Neural progenitor cell (in vitro differentiated cells): ENCODE results near the gene WASHC4. TPM values are rescaled to one million over a fixed set of nuclear protein-coding genes. Genes with fewer than 3 reads are reported as not detected.

Experiments
- DNase-seq: peaks from one replicate; pipeline ENCODE4 v3.0.0-alpha.2; 2016; ENCODE audit warnings: low spot score
- H2AFZ ChIP-seq: fragments of 200-600 bp; sonication (generic); replicated peaks from 2 replicates; pipeline ENCODE4 v1.6.1; 2016; ENCODE audit warnings: antibody characterized with exemption
- H3F3A ChIP-seq: fragments of 200-600 bp; sonication (generic); 2 replicates; pipeline ENCODE4 v1.6.1; 2016; ENCODE audit warnings: antibody characterized with exemption, low read depth
- H3K27ac ChIP-seq: fragments of 200-600 bp; sonication (generic); 2 replicates; pipeline ENCODE4 v1.5.1; 2016; ENCODE audit warnings: mild to moderate bottlenecking
- H3K27me3 ChIP-seq: fragments of 200-600 bp; sonication (generic); 2 replicates; pipeline ENCODE4 v1.6.1; 2016; ENCODE audit warnings: mild to moderate bottlenecking, moderate library complexity
- H3K36me3 ChIP-seq: fragments of 200-600 bp; sonication (generic); 2 replicates; pipeline ENCODE4 v1.5.1; 2016
- H3K4me1 ChIP-seq: fragments of 200-600 bp; sonication (generic); 2 replicates; pipeline ENCODE4 v1.6.1; 2016; ENCODE audit warnings: mixed run types
- H3K4me2 ChIP-seq: fragments of 200-600 bp; sonication (generic); 2 replicates; pipeline ENCODE4 v1.6.1; 2016
- H3K4me3 ChIP-seq: fragments of 200-600 bp; sonication (generic); 2 replicates; pipeline ENCODE4 v1.5.1; 2016
- H3K79me2 ChIP-seq: fragments of 200-600 bp; sonication (generic); 2 replicates; pipeline ENCODE4 v1.6.1; 2016; ENCODE audit warnings: low read depth
- H3K9ac ChIP-seq: fragments of 200-600 bp; sonication (generic); 2 replicates; pipeline ENCODE4 v1.6.1; 2016
- H3K9me3 ChIP-seq: fragments of 200-600 bp; sonication (generic); 2 replicates; pipeline ENCODE4 v1.5.1; 2016; ENCODE audit warnings: low read depth
- H4K20me1 ChIP-seq: fragments of 200-600 bp; sonication (generic); 2 replicates; pipeline ENCODE4 v1.6.1; 2016; ENCODE audit warnings: low read depth
- H3K27ac Mint-ChIP-seq: 3 replicates; pipeline ENCODE4 v1.8.0; 2021; ENCODE audit warnings: mixed read lengths
- H3K27me3 Mint-ChIP-seq: 2 replicates; pipeline ENCODE4 v1.8.0; 2022; ENCODE audit warnings: low read depth, mild to moderate bottlenecking, inconsistent platforms, moderate library complexity, mixed read lengths; ENCODE audit not compliant: insufficient read depth
- H3K36me3 Mint-ChIP-seq: 3 replicates; pipeline ENCODE4 v1.8.0; 2021; ENCODE audit warnings: mixed read lengths
- H3K4me1 Mint-ChIP-seq: 3 replicates; pipeline ENCODE4 v1.8.0; 2021; ENCODE audit warnings: mixed read lengths
- H3K4me3 Mint-ChIP-seq: 3 replicates; pipeline ENCODE4 v1.8.0; 2021; ENCODE audit warnings: mild to moderate bottlenecking, moderate library complexity, mixed read lengths
- H3K9me3 Mint-ChIP-seq: 3 replicates; pipeline ENCODE4 v1.8.0; 2020; ENCODE audit warnings: mixed read lengths
- EZH2 ChIP-seq: fragments of 200-600 bp; sonication (generic); IDR thresholded peaks from 2 replicates; pipeline ENCODE4 v1.6.1; 2017; ENCODE audit warnings: antibody characterized with exemption, mild to moderate bottlenecking, moderate library complexity
- EZH2phosphoT487 ChIP-seq: fragments of 200-600 bp; sonication (generic); IDR thresholded peaks from 2 replicates; pipeline ENCODE4 v1.6.1; 2017; ENCODE audit warnings: antibody characterized with exemption
- total RNA-seq: library from RNA; depleted of rRNA; stranded (reverse); fragments of >200 nt; gene quantifications from 2 replicates; pipeline ENCODE4 v1.2.3, GENCODE V29; 2015; ENCODE audit warnings: low replicate concordance
- TF ChIP-seq, protein P1 (sequence below): fragments of 200-600 bp; sonication (generic); IDR thresholded peaks from 2 replicates; pipeline ENCODE4 v1.5.1; 2017; ENCODE audit warnings: antibody characterized with exemption, mild to moderate bottlenecking

Gene WASHC4
- total RNA-seq, 1 donor from 2014 or later: 81.1 TPM

DNA sequence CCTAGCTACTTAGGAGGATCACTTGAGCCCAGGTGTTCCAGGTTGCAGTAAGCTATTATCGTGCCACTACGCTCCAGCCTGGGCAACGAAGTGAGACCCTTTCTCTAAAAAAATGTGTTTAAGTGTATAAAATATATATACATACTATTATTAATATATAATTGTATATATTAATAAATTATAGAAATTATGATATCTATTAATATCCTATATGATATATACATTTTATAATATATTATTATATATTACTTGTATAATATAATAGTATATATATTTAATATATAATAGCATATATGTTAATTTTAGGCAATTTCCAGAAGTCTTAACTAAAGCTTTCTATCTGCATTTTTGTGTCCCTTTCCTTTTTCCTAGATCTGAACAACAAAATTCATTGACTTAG lies 35.5 kb upstream of the WASHC4 start:
- H3K4me3 ChIP-seq: no peak overlapping the region
- DNase-seq: no peak
- no peak overlapping the region for H3K4me2 ChIP-seq
- H3K36me3 Mint-ChIP-seq: no peaks in the 10 kb centered on the region
- no peaks in the 10 kb centered on the region for H3F3A ChIP-seq
- H3K4me1 Mint-ChIP-seq: no peaks in the 10 kb centered on the region
- no peak overlapping the region for H3K27ac ChIP-seq
- H3K27me3 ChIP-seq: no peaks in the 10 kb centered on the region
- TF ChIP-seq EZH2phosphoT487 (no peak), EZH2 (no peak)
- TF ChIP-seq, protein P1, sequence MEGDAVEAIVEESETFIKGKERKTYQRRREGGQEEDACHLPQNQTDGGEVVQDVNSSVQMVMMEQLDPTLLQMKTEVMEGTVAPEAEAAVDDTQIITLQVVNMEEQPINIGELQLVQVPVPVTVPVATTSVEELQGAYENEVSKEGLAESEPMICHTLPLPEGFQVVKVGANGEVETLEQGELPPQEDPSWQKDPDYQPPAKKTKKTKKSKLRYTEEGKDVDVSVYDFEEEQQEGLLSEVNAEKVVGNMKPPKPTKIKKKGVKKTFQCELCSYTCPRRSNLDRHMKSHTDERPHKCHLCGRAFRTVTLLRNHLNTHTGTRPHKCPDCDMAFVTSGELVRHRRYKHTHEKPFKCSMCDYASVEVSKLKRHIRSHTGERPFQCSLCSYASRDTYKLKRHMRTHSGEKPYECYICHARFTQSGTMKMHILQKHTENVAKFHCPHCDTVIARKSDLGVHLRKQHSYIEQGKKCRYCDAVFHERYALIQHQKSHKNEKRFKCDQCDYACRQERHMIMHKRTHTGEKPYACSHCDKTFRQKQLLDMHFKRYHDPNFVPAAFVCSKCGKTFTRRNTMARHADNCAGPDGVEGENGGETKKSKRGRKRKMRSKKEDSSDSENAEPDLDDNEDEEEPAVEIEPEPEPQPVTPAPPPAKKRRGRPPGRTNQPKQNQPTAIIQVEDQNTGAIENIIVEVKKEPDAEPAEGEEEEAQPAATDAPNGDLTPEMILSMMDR: no peak
- H3K36me3 ChIP-seq: no peaks in the 10 kb centered on the region
- H4K20me1 ChIP-seq: no peaks in the 10 kb centered on the region
- H3K4me1 ChIP-seq: no peaks in the 10 kb centered on the region
- no peak overlapping the region for H3K27ac Mint-ChIP-seq
- H3K79me2 ChIP-seq: no peaks in the 10 kb centered on the region
- H3K9me3 Mint-ChIP-seq: no peaks in the 10 kb centered on the region
- no peak overlapping the region for H2AFZ ChIP-seq
- H3K9me3 ChIP-seq: no peaks in the 10 kb centered on the region
- no peak overlapping the region for H3K4me3 Mint-ChIP-seq
- H3K9ac ChIP-seq: no peak overlapping the region
- no peaks in the 10 kb centered on the region for H3K27me3 Mint-ChIP-seq

DNA sequence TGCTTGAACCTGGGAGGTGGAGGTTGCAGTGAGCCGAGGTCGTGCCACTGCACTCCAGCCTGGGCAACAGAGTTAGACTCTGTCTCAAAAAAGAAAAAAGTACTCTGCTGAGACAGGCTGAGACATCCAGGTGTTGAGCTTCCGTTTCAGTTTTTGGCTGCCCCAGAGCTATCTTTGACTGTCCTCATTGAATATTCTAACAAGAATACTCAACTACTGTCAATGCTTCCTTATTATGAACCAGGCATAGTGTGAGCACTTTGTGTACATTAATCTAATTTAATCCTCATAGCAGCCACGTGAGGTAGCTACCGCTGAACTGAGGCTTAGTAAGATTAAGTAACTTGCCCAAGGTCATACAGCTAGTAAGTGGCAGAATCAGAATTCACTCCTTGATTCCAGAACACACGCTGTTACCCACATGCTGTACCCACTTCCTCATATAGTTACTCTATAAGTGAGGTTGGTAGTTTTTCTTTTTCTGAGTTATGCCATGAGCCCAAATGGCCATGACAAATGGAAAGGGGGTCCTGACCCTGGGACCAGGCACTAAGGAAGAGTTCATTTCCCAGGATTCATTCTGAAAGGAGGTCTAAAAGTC lies 34.5 kb upstream of the WASHC4 start:
- no peaks in the 10 kb centered on the region for H4K20me1 ChIP-seq
- H3K27me3 Mint-ChIP-seq: no peaks in the 10 kb centered on the region
- H3K27ac Mint-ChIP-seq: no peak overlapping the region
- H3K9ac ChIP-seq: no peak overlapping the region
- no peaks in the 10 kb centered on the region for H3K36me3 ChIP-seq
- no peaks in the 10 kb centered on the region for H3K4me1 ChIP-seq
- H3K27ac ChIP-seq: no peak overlapping the region
- no peaks in the 10 kb centered on the region for H3K9me3 ChIP-seq
- no peaks in the 10 kb centered on the region for H3K36me3 Mint-ChIP-seq
- H3K4me3 Mint-ChIP-seq: no peak overlapping the region
- H3K4me1 Mint-ChIP-seq: no peaks in the 10 kb centered on the region
- no peaks in the 10 kb centered on the region for H3F3A ChIP-seq
- TF ChIP-seq, protein P1: no peak
- TF ChIP-seq EZH2 (no peak), EZH2phosphoT487 (no peak)
- H3K4me3 ChIP-seq: no peak overlapping the region
- no peak overlapping the region for H3K4me2 ChIP-seq
- H3K79me2 ChIP-seq: no peaks in the 10 kb centered on the region
- no peak for DNase-seq
- H3K27me3 ChIP-seq: no peaks in the 10 kb centered on the region
- no peaks in the 10 kb centered on the region for H3K9me3 Mint-ChIP-seq
- no peak overlapping the region for H2AFZ ChIP-seq

DNA sequence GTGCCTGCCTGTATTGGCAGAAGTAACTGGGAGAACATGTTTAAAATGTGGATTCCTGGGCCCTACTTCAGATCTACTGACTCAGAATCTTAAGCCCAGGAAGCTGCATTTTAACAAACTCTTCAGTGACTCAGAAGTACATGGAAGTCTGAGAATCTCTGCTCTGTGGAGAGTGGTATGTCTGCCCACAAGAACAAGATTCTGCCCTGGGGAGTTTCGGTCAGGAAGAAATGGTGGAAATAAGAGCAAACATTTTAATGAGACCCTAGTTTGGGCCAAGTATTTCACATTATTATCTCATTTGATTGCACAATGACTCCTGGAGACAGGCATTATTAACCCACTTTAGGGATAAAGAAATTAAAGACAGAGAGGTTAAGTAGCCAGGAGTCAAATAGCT lies 31.4 kb upstream of the WASHC4 start:
- Histone ChIP-seq H3K9me3 (no peaks in the 10 kb centered on the region), H3K27me3 (no peaks in the 10 kb centered on the region), H3K79me2 (no peaks in the 10 kb centered on the region), H3K4me2 (no peak overlapping the region), H2AFZ (no peak overlapping the region), H3K36me3 (no peaks in the 10 kb centered on the region), H4K20me1 (no peaks in the 10 kb centered on the region), H3K27ac (no peak overlapping the region), H3K9ac (no peak overlapping the region), H3K4me1 (peaks cover 7% of the 10 kb centered on the region), H3F3A (no peaks in the 10 kb centered on the region), H3K4me3 (no peak overlapping the region)
- H3K27ac Mint-ChIP-seq: no peak overlapping the region
- TF ChIP-seq EZH2: no peak
- TF ChIP-seq, protein P1: no peak
- no peak for TF ChIP-seq EZH2phosphoT487
- H3K4me3 Mint-ChIP-seq: no peak overlapping the region
- no peaks in the 10 kb centered on the region for H3K4me1 Mint-ChIP-seq
- H3K9me3 Mint-ChIP-seq: no peaks in the 10 kb centered on the region
- H3K36me3 Mint-ChIP-seq: no peaks in the 10 kb centered on the region
- DNase-seq: no peak
- no peaks in the 10 kb centered on the region for H3K27me3 Mint-ChIP-seq
